ENCODE results near the gene IL27RA. TPM values are rescaled to one million over a fixed set of nuclear protein-coding genes. Genes with fewer than 3 reads are reported as not detected.
"Not testable (repeated sequence)": the region's sequence is repeated elsewhere in the genome, so short reads cannot be mapped to it uniquely, and the experiment has no call there.

IL27RA gene
- total RNA-seq, 1 experiment from 2014 or later: 18.3 TPM

DNA sequence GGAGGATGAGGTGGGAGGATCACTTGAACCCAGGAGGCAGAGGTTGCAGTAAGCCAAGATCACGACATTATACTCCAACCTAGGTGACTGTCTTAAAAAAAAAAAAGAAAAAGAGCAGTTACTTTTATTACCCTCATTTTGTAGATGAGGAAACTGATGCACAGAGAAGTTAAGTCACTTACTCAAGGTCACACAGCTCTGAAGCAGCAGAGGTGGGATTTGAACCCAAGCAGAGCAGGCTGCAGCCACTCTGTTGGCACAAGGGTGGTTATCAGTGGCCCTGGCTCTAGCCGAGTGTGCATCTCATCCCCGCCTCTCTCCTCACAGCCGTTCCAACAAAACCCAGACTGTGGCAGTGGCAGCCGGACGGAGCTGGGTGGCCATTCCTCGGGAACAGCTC is 7.6 kb downstream of the IL27RA start:
- no peak for DNase-seq (ENCODE audit: low read depth, low spot score)
- CTCF ChIA-PET: interaction anchor here (0.6 kb wide), 1 partner anchor 147 kb away, joined by 3 read pairs; no protein-coding TSS in a partner anchor
- intact Hi-C loops (cut with micrococcal nuclease): no loop called here
- Histone ChIP-seq H3K9me3 (ENCODE audit: control insufficient read depth in 1 of 2, insufficient read depth in 1 of 2, low read depth in 1 of 2, low read length in 2 of 2) (no peaks in the 10 kb centered on the region), H3K9me2 (ENCODE audit: insufficient read depth) (no peaks in the 10 kb centered on the region), H3K4me1 (ENCODE audit: control insufficient read depth in 1 of 2, insufficient read depth in 2 of 2, low read length in 2 of 2) (peaks cover 0 to 7% of the 10 kb centered on the region in 2 experiments; a peak in 2 of 4 replicates), H3K27me3 (ENCODE audit: insufficient read depth, low read length) (no peaks in the 10 kb centered on the region), H2AFZ (ENCODE audit: low read depth, low read length, poor library complexity, severe bottlenecking) (no peak overlapping the region), H3K4me3 (replicated peaks in 1 of 2; ENCODE audit: low read depth in 1 of 2, low read length in 2 of 2) (no peak overlapping the region), H3K36me3 (ENCODE audit: control insufficient read depth in 1 of 2, insufficient read depth in 2 of 2, low read length in 2 of 2) (peaks cover 2 to 3% of the 10 kb centered on the region in 2 experiments; a peak in 1 of 4 replicates), H3K27ac (ENCODE audit: low read depth, low read length) (no peak overlapping the region), H4K20me1 (ENCODE audit: insufficient read depth) (no peaks in the 10 kb centered on the region), H3K79me2 (ENCODE audit: insufficient read depth, low read length) (no peaks in the 10 kb centered on the region), H3K4me2 (ENCODE audit: low read length) (no peak overlapping the region), H3K9ac (ENCODE audit: low read length) (no peak overlapping the region)
- RAD21 ChIA-PET (ENCODE audit: low non-redundant PET in 1 of 2, low total read pairs in 2 of 2, uncharacterized antibody in 2 of 2, unreplicated experiment in 2 of 2): no interaction called here
- POLR2A ChIA-PET: no interaction called here
- no peak for ATAC-seq
- BruUV-seq (replicated peaks): no TSS peak
- TF ChIP-seq EZH2 (IDR thresholded peaks at IDR 0.05) (no peak), POLR2AphosphoS5 (IDR thresholded peaks at IDR 0.05; ENCODE audit: low read depth, low read length) (no peak), CBX3 (IDR thresholded peaks at IDR 0.05; ENCODE audit: low read depth) (no peak), TCF7L2 (IDR thresholded peaks at IDR 0.05; ENCODE audit: borderline replicate concordance, extremely low read depth, insufficient read depth, insufficient read length) (no peak), CEBPB (IDR thresholded peaks at IDR 0.05; ENCODE audit: low read depth) (no peak)
- TF ChIP-seq, protein P1, sequence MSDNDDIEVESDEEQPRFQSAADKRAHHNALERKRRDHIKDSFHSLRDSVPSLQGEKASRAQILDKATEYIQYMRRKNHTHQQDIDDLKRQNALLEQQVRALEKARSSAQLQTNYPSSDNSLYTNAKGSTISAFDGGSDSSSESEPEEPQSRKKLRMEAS (IDR thresholded peaks at IDR 0.05): no peak

GRCh38 chr19:14042659-14043608 is 11.4 kb downstream of the IL27RA start:
- H3K9me2 ChIP-seq (ENCODE audit: insufficient read depth); H3K4me2 ChIP-seq (ENCODE audit: low read length); RAD21 ChIA-PET (ENCODE audit: low non-redundant PET in 1 of 2, low total read pairs in 2 of 2, uncharacterized antibody in 2 of 2, unreplicated experiment in 2 of 2); intact Hi-C loops (cut with micrococcal nuclease); H3K36me3 ChIP-seq (ENCODE audit: control insufficient read depth in 1 of 2, insufficient read depth in 2 of 2, low read length in 2 of 2); H3K9me3 ChIP-seq (ENCODE audit: control insufficient read depth in 1 of 2, insufficient read depth in 1 of 2, low read depth in 1 of 2, low read length in 2 of 2); H3K4me1 ChIP-seq (ENCODE audit: control insufficient read depth in 1 of 2, insufficient read depth in 2 of 2, low read length in 2 of 2); H3K4me3 ChIP-seq (replicated peaks in 1 of 2; ENCODE audit: low read depth in 1 of 2, low read length in 2 of 2); BruUV-seq (replicated peaks); H3K79me2 ChIP-seq (ENCODE audit: insufficient read depth, low read length); H4K20me1 ChIP-seq (ENCODE audit: insufficient read depth); H2AFZ ChIP-seq (ENCODE audit: low read depth, low read length, poor library complexity, severe bottlenecking); POLR2A ChIA-PET; H3K27me3 ChIP-seq (ENCODE audit: insufficient read depth, low read length); H3K27ac ChIP-seq (ENCODE audit: low read depth, low read length): not testable (repeated sequence)
- H3K9ac ChIP-seq (ENCODE audit: low read length): 0 out of 2 replicates have a peak overlapping the region, but pooled peaks have one; percentile 33
- CTCF ChIA-PET: interaction anchor here (0.9 to 4.7 kb wide), 4 partner anchors 10 to 94 kb away, joined by 3 to 31 read pairs (median 6); partner anchors contain the start of genes ASF1B and IL27RA
- TF ChIP-seq RAD21 (IDR thresholded peaks at IDR 0.05; ENCODE audit: low read depth) (peak; percentile 50; the same call in 1 of the 2 replicates), CTCF (IDR thresholded peaks at IDR 0.05 in 2 of 3, conservative IDR thresholded peaks at IDR 0.05 in 1 of 3; ENCODE audit: borderline replicate concordance in 1 of 3, insufficient read depth in 1 of 3, low read depth in 2 of 3, low read length in 2 of 3) (peak; percentile 59 to 70 (median 62); a peak in 5 of 6 replicates)
- peak; percentile 76 for DNase-seq (ENCODE audit: low read depth, low spot score)
- peak; percentile 97 for ATAC-seq

DNA sequence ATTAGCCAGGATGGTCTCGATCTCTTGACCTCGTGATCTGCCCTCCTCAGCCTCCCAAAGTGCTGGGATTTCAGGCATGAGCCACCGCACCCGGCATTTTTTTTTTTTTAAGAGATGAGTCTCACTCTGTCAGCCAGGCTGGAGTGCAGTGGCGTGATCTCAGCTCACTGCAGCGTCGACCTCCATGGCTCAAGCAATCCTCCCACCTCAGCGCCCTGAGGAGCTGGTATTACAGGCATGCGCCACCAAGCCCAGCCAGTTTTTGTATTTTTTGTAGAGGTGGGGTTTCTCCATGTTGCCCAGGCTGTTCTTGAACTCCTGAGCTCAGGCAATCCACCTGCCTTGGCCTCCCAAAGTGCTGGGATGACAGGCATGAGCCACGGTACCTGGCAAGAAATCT is 16.3 kb downstream of the IL27RA start:
- BruUV-seq (replicated peaks); H3K4me2 ChIP-seq (ENCODE audit: low read length); H3K4me1 ChIP-seq (ENCODE audit: control insufficient read depth in 1 of 2, insufficient read depth in 2 of 2, low read length in 2 of 2); H3K36me3 ChIP-seq (ENCODE audit: control insufficient read depth in 1 of 2, insufficient read depth in 2 of 2, low read length in 2 of 2); H3K4me3 ChIP-seq (replicated peaks in 1 of 2; ENCODE audit: low read depth in 1 of 2, low read length in 2 of 2); H2AFZ ChIP-seq (ENCODE audit: low read depth, low read length, poor library complexity, severe bottlenecking); H3K27me3 ChIP-seq (ENCODE audit: insufficient read depth, low read length); DNase-seq (ENCODE audit: low read depth, low spot score); POLR2A ChIA-PET; H4K20me1 ChIP-seq (ENCODE audit: insufficient read depth); intact Hi-C loops (cut with micrococcal nuclease); H3K27ac ChIP-seq (ENCODE audit: low read depth, low read length); H3K9ac ChIP-seq (ENCODE audit: low read length); H3K79me2 ChIP-seq (ENCODE audit: insufficient read depth, low read length); H3K9me2 ChIP-seq (ENCODE audit: insufficient read depth); ATAC-seq; H3K9me3 ChIP-seq (ENCODE audit: control insufficient read depth in 1 of 2, insufficient read depth in 1 of 2, low read depth in 1 of 2, low read length in 2 of 2): not testable (repeated sequence)
- RAD21 ChIA-PET (ENCODE audit: low non-redundant PET in 1 of 2, low total read pairs in 2 of 2, uncharacterized antibody in 2 of 2, unreplicated experiment in 2 of 2): interaction anchor here in 1 of 2 experiments (0.6 kb wide), 1 partner anchor 1070 kb away, joined by 4 read pairs; no protein-coding TSS in a partner anchor
- CTCF ChIA-PET: interaction anchor here (0.7 to 1.8 kb wide), 6 partner anchors 9 to 89 kb away, joined by 3 to 12 read pairs (median 4); partner anchors contain the start of gene ASF1B

All from HCT116 (cell line).